GM23338 (cell line): ENCODE results near the gene CDH5.

Experiments
- CTCF ChIP-seq, 2 experiments: fragments of 200-600 bp in 1 of 2; sonication (generic) in 1 of 2; conservative IDR thresholded peaks; 2 replicates each; pipeline versions ENCODE4 v1.5.1 to v1.6.1; 2016 to 2017; ENCODE audit warnings: antibody characterized with exemption in 2 of 2, low read depth in 2 of 2, mild to moderate bottlenecking in 2 of 2, moderate library complexity in 1 of 2
- EZH2phosphoT487 ChIP-seq: fragments of 200-600 bp; sonication (generic); IDR thresholded peaks from one replicate; pipeline ENCODE4 v1.8.1; 2018; ENCODE audit warnings: antibody characterized with exemption; ENCODE audit not compliant: unreplicated experiment

GRCh38 chr16:66431760-66432159 lies 65.3 kb downstream of the CDH5 start:
- TF ChIP-seq EZH2phosphoT487 (no peak), CTCF (conservative IDR thresholded peaks at IDR 0.05; ENCODE audit: low read depth in 2 of 2) (no peak)
